Fibroblast of peridontal ligament (primary cell): ENCODE measurements around the gene SPINK7.
A peak's percentile ranks its signal among the peaks of the same experiment; 100 is the strongest.
"Not testable (repeated sequence)": the region's sequence is repeated elsewhere in the genome, so short reads cannot be mapped to it uniquely, and the experiment has no call there.

Experiments
- DNase-seq: peaks from one replicate; pipeline ENCODE4 v3.0.0-alpha.2; 2010; ENCODE audit errors: extremely low read depth

The SPINK7 gene

DNA sequence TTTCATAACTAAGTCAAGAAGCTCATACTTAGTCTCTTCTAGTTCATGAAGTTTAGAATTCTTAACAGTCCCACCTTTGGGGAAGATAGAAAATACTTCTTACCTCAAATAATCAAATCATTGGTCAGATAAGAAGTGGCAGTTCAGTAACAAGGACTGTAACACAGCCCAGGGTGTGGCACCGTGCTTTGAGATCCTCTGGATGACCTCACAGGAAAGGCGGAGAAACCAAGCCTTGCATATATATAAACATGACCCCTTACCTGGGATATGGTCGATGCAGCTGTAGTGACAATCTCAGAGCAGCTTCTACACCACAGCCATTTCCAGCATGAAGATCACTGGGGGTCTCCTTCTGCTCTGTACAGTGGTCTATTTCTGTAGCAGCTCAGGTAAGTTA, at the start of gene SPINK7:
SPINK7 (plus strand) TSS at position 271 of the 400 bp plus-strand sequence; CDS start at position 332, 61 bp downstream.
- DNase-seq: no peak

GRCh38 chr5:148267962-148268361, 44.3 kb upstream of the SPINK7 start:
- no peak for DNase-seq

DNA sequence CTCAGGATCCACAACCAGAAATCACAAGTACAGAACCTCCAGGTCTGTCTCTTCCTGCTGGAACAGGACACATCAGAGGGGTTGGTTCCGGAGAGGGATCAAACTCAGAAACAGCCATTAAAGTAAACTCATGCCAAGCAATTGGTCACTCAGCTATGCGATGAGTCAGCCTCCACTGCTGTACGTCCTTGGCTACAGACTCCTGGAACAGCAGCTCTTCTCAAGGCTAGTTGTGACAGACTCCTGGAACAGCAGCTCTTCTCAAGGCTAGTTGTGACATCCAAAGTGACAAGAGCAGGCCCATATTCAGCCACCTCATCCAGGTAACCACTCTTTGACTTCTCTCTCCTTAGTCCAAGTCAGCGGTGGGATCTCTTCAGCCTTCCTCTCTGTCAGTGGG, 43.7 kb upstream of the SPINK7 start, which contains the start of gene SPINK13:
SPINK13 (plus strand) TSS at position 229 of the 400 bp plus-strand sequence. CDS start 1,279 bp downstream, outside the sequence.
- DNase-seq: peak; percentile 50

GRCh38 chr5:148275129-148275528, 37.1 kb upstream of the SPINK7 start:
- DNase-seq: not testable (repeated sequence)

DNA sequence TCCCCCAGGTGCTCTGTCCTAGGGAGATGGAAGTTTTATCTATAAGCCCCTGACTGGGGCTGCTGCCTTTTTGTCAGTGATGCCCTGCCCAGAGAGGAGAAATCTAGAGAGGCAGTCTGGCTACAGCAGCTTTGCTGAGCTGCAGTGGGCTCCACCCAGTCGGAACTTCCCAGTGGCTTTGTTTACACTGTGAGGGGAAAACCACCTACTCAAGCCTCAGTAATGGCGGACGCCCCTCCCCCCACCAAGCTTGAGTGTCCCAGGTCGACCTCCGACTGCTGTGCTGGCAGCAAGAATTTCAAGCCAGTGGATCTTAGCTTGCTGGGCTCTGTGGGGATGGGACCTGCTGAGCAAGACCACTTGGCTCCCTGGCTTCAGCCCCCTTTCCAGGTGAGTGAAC, 31.3 kb upstream of the SPINK7 start:
- not testable (repeated sequence) for DNase-seq

DNA sequence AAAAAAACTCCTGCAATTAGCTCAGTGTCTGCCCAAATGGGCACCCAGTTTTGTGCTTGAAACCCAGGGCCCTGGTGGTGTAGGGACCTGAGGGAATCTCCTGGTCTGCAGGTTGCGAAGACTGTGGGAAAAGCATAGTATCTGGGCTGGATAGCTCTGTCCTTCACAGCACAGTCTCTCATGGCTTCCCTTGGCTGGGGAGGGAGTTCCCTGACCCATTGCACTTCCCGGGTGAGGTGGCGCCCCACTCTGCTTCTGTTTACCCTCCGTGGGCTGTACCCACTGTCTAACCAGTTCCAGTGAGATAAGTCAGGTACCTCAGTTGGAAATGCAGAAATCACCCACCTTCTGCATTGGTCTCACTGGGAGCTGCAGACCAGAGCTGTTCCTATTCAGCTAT, 30.9 kb upstream of the SPINK7 start:
- not testable (repeated sequence) for DNase-seq

DNA sequence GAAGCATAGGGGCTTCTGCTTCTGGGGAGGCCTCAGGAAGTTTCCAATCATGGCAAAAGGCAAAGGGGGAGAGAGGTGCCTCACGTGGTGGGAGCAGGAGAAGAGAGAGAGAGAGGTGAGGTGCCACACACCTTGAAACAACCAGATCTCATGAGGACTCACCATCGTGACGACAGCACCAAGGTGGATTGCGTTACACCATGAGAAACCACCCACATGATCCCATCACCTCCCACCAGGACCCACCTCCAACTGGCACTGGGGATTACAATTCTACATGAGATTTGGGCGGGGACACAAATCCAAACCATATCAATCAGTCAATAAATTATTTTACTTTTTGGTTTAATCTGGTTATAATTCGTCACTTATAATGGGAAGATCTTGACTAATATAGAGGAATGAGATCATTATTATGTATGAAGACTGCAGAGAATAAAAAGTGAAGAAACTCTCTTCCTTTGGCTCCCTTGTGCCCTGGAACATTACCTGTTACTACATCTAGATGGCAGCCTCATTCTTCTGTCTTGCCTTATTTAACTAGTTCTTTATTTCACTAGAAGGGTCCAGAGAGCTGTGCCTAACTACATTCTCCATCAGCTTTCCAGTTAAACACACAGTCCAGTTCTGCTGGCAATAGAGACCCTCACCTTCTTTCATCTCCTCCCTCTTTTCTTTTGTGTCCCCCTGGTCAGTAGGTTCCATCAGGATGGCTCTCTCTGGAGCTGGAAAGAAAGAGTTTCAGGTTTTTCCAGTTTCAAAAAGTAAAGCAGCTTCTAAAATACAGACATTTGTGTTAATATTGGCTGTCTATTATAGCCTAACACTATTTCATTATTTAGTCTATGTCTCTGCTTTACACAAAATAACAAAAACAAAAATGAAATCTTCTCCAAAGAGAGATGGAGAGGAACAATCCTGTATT, 21.7 kb upstream of the SPINK7 start:
- peak; percentile 45 for DNase-seq

DNA sequence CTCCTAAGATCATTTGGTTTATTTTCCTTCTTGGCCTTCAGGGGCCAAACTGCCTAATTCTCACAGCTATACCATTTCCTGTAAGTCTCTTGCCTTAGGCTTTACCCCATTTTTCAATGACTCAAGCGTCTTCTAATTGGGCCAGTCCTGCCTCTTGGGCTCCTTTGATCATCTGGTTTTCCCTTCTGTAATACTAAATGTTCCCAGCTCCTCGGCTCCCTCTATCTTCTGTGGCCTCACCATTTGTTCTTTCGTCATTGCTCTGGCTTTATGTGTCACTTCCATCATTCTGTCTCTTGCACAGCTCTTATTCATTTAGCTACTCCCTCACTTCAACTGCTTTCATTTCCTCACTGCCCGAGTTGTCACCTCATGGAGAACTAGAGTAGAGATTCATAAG, 14.5 kb upstream of the SPINK7 start:
- no peak for DNase-seq

GRCh38 chr5:148306446-148306845, 5.8 kb upstream of the SPINK7 start:
- no peak for DNase-seq

DNA sequence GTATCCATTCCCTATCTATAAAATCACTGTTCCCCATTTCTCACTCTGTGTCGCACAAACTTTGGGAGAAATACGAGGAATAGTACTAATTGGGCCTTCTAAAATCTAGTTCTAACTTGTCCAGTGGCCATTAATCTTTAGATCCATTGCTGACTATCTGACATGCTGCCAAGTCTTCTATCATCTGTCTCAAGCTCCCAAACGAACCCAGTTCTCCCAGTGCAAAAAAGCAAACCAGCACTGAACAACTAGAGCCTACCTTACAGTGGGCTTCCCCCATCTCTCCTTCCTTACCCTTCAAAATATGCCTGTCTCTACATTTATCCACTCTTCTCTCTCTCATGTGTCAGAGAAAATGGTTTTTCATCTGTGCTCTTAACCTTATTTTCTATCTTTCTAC, 3.2 kb upstream of the SPINK7 start:
- DNase-seq: no peak

GRCh38 chr5:148309746-148310145, 2.5 kb upstream of the SPINK7 start:
- no peak for DNase-seq

DNA sequence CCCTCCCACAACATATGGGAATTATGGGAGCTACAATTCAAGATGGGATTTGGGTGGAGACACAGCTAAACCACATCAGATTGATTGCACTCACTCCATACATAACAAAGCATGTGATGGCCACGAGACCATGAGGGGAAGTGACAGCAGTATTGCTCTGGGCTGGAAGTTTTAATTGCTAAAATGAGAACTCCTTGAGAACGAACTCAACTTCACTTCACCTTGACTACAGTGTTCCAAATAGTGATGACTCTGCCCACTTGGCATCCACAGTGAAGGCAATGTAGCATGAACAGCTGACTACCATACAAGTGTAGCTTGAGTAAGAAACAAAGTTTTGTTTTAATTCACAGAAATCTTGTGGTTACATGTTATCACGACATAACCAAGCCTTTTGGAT, 739 bp upstream of the SPINK7 start:
- no peak for DNase-seq

GRCh38 chr5:148314187-148314586, 2.0 kb downstream of the SPINK7 start:
- DNase-seq: no peak

DNA sequence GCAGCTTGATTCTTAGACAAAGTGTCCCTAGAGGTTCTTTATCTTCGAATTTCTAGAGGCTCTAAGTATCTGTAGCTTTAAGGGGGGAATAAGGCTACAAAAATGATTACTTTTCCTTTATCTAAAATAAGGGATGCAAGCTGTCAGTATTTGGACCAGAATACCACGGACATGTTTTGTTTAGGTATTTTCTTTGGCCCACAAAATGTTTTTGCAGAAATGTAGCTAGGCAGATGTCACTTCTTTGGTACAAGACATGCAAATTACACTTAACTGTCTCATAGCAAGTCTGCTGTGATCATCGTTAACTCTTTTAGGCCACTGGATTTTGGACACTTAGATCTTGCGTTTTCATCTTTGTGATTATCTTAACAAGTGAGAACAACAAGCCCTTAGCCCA, 2.5 kb downstream of the SPINK7 start:
- DNase-seq: no peak

DNA sequence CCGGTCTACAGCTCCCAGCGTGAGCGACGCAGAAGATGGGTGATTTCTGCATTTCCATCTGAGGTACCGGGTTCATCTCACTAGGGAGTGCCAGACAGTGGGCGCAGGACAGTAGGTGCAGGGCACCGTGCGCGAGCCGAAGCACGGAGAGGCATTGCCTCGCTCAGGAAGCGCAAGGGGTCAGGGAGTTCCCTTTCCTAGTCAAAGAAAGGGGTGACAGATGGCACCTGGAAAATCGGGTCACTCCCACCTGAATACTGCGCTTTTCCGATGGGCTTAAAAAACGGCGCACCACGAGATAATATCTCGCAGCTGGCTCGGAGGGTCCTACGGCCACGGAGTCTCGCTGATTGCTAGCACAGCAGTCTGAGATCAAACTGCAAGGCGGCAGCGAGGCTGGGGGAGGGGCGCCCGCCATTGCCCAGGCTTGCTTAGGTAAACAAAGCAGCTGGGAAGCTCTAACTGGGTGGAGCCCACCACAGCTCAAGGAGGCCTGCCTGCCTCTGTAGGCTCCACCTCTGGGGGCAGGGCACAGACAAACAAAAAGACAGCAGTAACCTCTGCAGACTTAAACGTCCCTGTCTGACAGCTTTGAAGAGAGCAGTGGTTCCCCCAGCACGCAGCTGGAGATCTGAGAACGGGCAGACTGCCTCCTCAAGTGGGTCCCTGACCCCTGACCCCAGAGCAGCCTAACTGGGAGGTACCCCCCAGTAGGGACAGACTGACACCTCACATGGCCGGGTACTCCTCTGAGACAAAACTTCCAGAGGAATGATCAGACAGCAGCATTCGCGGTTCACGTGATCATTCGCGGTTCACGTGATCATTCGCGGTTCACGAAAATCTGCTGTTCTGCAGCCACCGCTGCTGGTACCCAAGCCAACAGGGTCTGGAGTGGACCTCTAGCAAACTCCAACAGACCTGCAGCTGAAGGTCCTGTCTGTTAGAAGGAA, 8.1 kb downstream of the SPINK7 start:
- not testable (repeated sequence) for DNase-seq

GRCh38 chr5:148333262-148333849, 21.1 kb downstream of the SPINK7 start:
- DNase-seq: no peak

- no peak for DNase-seq
Observed at GRCh38 chr5:148335259-148335658, 23.0 kb downstream of the SPINK7 start, which contains the start of gene SPINK9. Gene SPINK9 (plus strand): TSS chr5:148335559. CDS start chr5:148335614, 55 bp downstream.

- DNase-seq: no peak
Observed at GRCh38 chr5:148336704-148337435, 24.6 kb downstream of the SPINK7 start.

GRCh38 chr5:148342371-148343045, 30.3 kb downstream of the SPINK7 start:
- DNase-seq: no peak

GRCh38 chr5:148343046-148343407, 30.8 kb downstream of the SPINK7 start:
- no peak for DNase-seq
